Nephron (organoid): ENCODE results near the gene LSAMP.

Experiments used
- H3K27ac Mint-ChIP-seq, 3 experiments: 2 replicates each; pipeline ENCODE4 v1.8.0; 2020; ENCODE audit warnings: mixed read lengths in 3 of 3, mild to moderate bottlenecking in 2 of 3, moderate library complexity in 1 of 3
- H3K27me3 Mint-ChIP-seq: 2 replicates; pipeline ENCODE4 v1.8.0; 2021; ENCODE audit warnings: low read depth, mild to moderate bottlenecking, moderate library complexity, mixed read lengths
- H3K36me3 Mint-ChIP-seq: 2 replicates; pipeline ENCODE4 v1.8.0; 2020; ENCODE audit warnings: low read depth, mixed read lengths
- H3K4me1 Mint-ChIP-seq: 2 replicates; pipeline ENCODE4 v1.8.0; 2020; ENCODE audit warnings: mixed read lengths
- H3K4me3 Mint-ChIP-seq, 3 experiments: 2 replicates each; pipeline ENCODE4 v1.8.0; 2020; ENCODE audit warnings: mild to moderate bottlenecking in 3 of 3, mixed read lengths in 3 of 3, moderate library complexity in 2 of 3
- H3K9me3 Mint-ChIP-seq: 2 replicates; pipeline ENCODE4 v1.8.0; 2020; ENCODE audit warnings: mixed read lengths
- CTCF ChIP-seq, 3 experiments: fragments of 200-600 bp; sonication (generic); IDR thresholded peaks; one replicate each; pipeline ENCODE4 v1.5.0; 2021; ENCODE audit warnings: antibody characterized with exemption in 3 of 3; ENCODE audit not compliant: unreplicated experiment in 3 of 3

The LSAMP gene

GRCh38 chr3:116413319-116413718 is 32.0 kb downstream of the LSAMP start:
- Mint-ChIP-seq H3K27ac (no peak overlapping the region), H3K4me3 (no peak overlapping the region), H3K27me3 (no peaks in the 10 kb centered on the region), H3K9me3 (peaks cover 4% of the 10 kb centered on the region), H3K4me1 (no peaks in the 10 kb centered on the region), H3K36me3 (no peaks in the 10 kb centered on the region)
- TF ChIP-seq CTCF (IDR thresholded peaks at IDR 0.05; ENCODE audit: unreplicated experiment in 3 of 3), result no peak

GRCh38 chr3:116408473-116408872 is 36.8 kb downstream of the LSAMP start:
- Mint-ChIP-seq H3K4me3 (no peak overlapping the region), H3K27me3 (no peaks in the 10 kb centered on the region), H3K27ac (no peak overlapping the region), H3K9me3 (no peaks in the 10 kb centered on the region), H3K4me1 (no peaks in the 10 kb centered on the region), H3K36me3 (no peaks in the 10 kb centered on the region)
- TF ChIP-seq CTCF (IDR thresholded peaks at IDR 0.05; ENCODE audit: unreplicated experiment in 3 of 3), result no peak

- H3K4me1 Mint-ChIP-seq, result no peaks in the 10 kb centered on the region
- H3K36me3 Mint-ChIP-seq, result no peaks in the 10 kb centered on the region
- H3K27me3 Mint-ChIP-seq, result no peaks in the 10 kb centered on the region
- H3K9me3 Mint-ChIP-seq, result no peaks in the 10 kb centered on the region
- no peak overlapping the region for H3K4me3 Mint-ChIP-seq
- H3K27ac Mint-ChIP-seq, result no peak overlapping the region
- no peak for TF ChIP-seq CTCF (IDR thresholded peaks at IDR 0.05; ENCODE audit: unreplicated experiment in 3 of 3)
Measured at GRCh38 chr3:116405231-116405630, 40.1 kb downstream of the LSAMP start.

- Mint-ChIP-seq H3K9me3 (no peaks in the 10 kb centered on the region), H3K27me3 (no peaks in the 10 kb centered on the region), H3K4me1 (no peaks in the 10 kb centered on the region), H3K27ac (no peak overlapping the region), H3K4me3 (no peak overlapping the region), H3K36me3 (no peaks in the 10 kb centered on the region)
- TF ChIP-seq CTCF (IDR thresholded peaks at IDR 0.05; ENCODE audit: unreplicated experiment in 3 of 3), result no peak
Measured at GRCh38 chr3:116399701-116400226, 45.5 kb downstream of the LSAMP start.

GRCh38 chr3:116394365-116394764 is 50.9 kb downstream of the LSAMP start:
- Mint-ChIP-seq H3K27ac (no peak overlapping the region), H3K27me3 (no peaks in the 10 kb centered on the region), H3K4me1 (peaks cover 2% of the 10 kb centered on the region), H3K36me3 (peaks cover 3% of the 10 kb centered on the region), H3K9me3 (no peaks in the 10 kb centered on the region), H3K4me3 (no peak overlapping the region)
- TF ChIP-seq CTCF (IDR thresholded peaks at IDR 0.05; ENCODE audit: unreplicated experiment in 3 of 3), result no peak

GRCh38 chr3:116393199-116393598 is 52.1 kb downstream of the LSAMP start:
- no peak for TF ChIP-seq CTCF (IDR thresholded peaks at IDR 0.05; ENCODE audit: unreplicated experiment in 3 of 3)
- Mint-ChIP-seq H3K4me3 (no peak overlapping the region), H3K27ac (no peak overlapping the region), H3K9me3 (no peaks in the 10 kb centered on the region), H3K36me3 (peaks cover 3% of the 10 kb centered on the region), H3K4me1 (peaks cover 11% of the 10 kb centered on the region), H3K27me3 (no peaks in the 10 kb centered on the region)
